Upper lobe of left lung (tissue), 6 donors: ENCODE results near the gene IRS1. TPM values are rescaled to one million over a fixed set of nuclear protein-coding genes. Genes with fewer than 3 reads are reported as not detected.

ENCODE experiments used
- ATAC-seq, 2 donors: fragments of 200-7000 bp; cut with Tn5 transposase; one replicate each; pipeline ENCODE4 v1.9.1; 2022; ENCODE audit warnings: mild to moderate bottlenecking in 2 of 2, moderate library complexity in 2 of 2; ENCODE audit not compliant: low FRiP score in 2 of 2
- DNase-seq, 2 donors: peaks; one replicate each; pipeline ENCODE4 v3.0.0-alpha.2; 2019 to 2020
- H3K27ac ChIP-seq, 4 donors: fragments of 200-600 bp; sonication (generic); one replicate each; pipeline ENCODE4 v1.5.1; 2016 to 2019
- H3K27me3 ChIP-seq, 4 donors: fragments of 200-600 bp; sonication (generic); one replicate each; pipeline ENCODE4 v1.5.1; 2017 to 2019
- H3K36me3 ChIP-seq, 4 donors: fragments of 200-600 bp; sonication (generic); one replicate each; pipeline ENCODE4 v1.5.1; 2016 to 2019
- H3K4me1 ChIP-seq, 4 donors: fragments of 200-600 bp; sonication (generic); one replicate each; pipeline ENCODE4 v1.5.1; 2018 to 2019
- H3K4me3 ChIP-seq, 4 donors: fragments of 200-600 bp; sonication (generic); one replicate each; pipeline ENCODE4 v1.5.1; 2017 to 2019; ENCODE audit warnings: mild to moderate bottlenecking in 2 of 4, moderate library complexity in 1 of 4
- H3K9me3 ChIP-seq, 4 donors: fragments of 200-600 bp; sonication (generic); one replicate each; pipeline ENCODE4 v1.5.1; 2018 to 2019
- CTCF ChIP-seq, 6 experiments: fragments of 450-650 bp in 4 of 6; fragments of 200-600 bp in 2 of 6; sonication (generic) in 2 of 6; IDR thresholded peaks; one replicate each; pipeline ENCODE4 v1.5.1; 2016 to 2019; ENCODE audit warnings: antibody characterized with exemption in 6 of 6
- EP300 ChIP-seq, 4 donors: sonication (generic); formaldehyde crosslinking; IDR thresholded peaks; one replicate each; pipeline ENCODE4 v1.5.1; 2017; ENCODE audit warnings: antibody characterized with exemption in 4 of 4, control low read depth in 2 of 4
- POLR2A ChIP-seq, 4 donors: fragments of 450-650 bp; IDR thresholded peaks; one replicate each; pipeline ENCODE4 v1.5.1; 2016 to 2017; ENCODE audit warnings: antibody characterized with exemption in 4 of 4, mild to moderate bottlenecking in 2 of 4
- POLR2AphosphoS5 ChIP-seq, 2 donors: sonication (generic); formaldehyde crosslinking; IDR thresholded peaks; one replicate each; pipeline ENCODE4 v1.5.1; 2017; ENCODE audit warnings: antibody characterized with exemption in 2 of 2
- WGBS, 2 donors: methylation state at CpG; one replicate each; pipeline ENCODE4 v1.1.5; 2017 to 2018; 5-methylcytosine and 5-hydroxymethylcytosine counted together
- total RNA-seq, 6 donors: library from RNA; depleted of rRNA in 4 of 6; stranded (reverse); fragments of >200 nt in 4 of 6; gene quantifications; one replicate each; pipeline versions ENCODE4 v1.1.0 to v1.2.1, GENCODE V29; 2016 to 2021
- donor health status: DM: no; HTN: no; CAD: no; lungs with moderate emphysema.
- donor health status: DM: no; HTN: yes; CAD: no; lungs with severe emphysema.

IRS1 gene
- total RNA-seq, 6 donors from 2014 or later, result 9.3 to 14.3 (median 12.4) TPM

GRCh38 chr2:226802573-226802972 lies 3.0 kb upstream of the IRS1 start:
- DNase-seq, result no peak
- no peak overlapping the region for H3K27ac ChIP-seq
- TF ChIP-seq POLR2A (IDR thresholded peaks at IDR 0.05), result no peak
- peak; percentile 53 to 75 (median 66) for TF ChIP-seq CTCF (IDR thresholded peaks at IDR 0.05)
- H3K9me3 ChIP-seq, result no peaks in the 10 kb centered on the region
- no peak overlapping the region for H3K4me3 ChIP-seq
- 0% methylated on average over 4 of the region's 4 CpGs for WGBS, 2 donors
- ATAC-seq, result peak in 1 of 2 donors; percentile 64
- H3K27me3 ChIP-seq, result no peaks in the 10 kb centered on the region
- H3K36me3 ChIP-seq, result no peaks in the 10 kb centered on the region
- H3K4me1 ChIP-seq, result peaks cover 17 to 47% (median 25%) of the 10 kb centered on the region in 4 donors

GRCh38 chr2:226800941-226801784 lies 1.5 kb upstream of the IRS1 start:
- Histone ChIP-seq H3K4me1 (peaks cover 20 to 54% (median 27%) of the 10 kb centered on the region in 4 donors), H3K27ac (peak overlapping the region; percentile 76 to 90 (median 88)), H3K27me3 (no peaks in the 10 kb centered on the region), H3K4me3 (peak overlapping the region; percentile 2 to 91 (median 70)), H3K36me3 (peaks cover 0 to 2% (median 0%) of the 10 kb centered on the region in 4 donors), H3K9me3 (no peaks in the 10 kb centered on the region)
- no peak for TF ChIP-seq EP300 (IDR thresholded peaks at IDR 0.05)
- TF ChIP-seq CTCF (IDR thresholded peaks at IDR 0.05), result no peak
- peak; percentile 31 to 58 for TF ChIP-seq POLR2AphosphoS5 (IDR thresholded peaks at IDR 0.05)
- TF ChIP-seq POLR2A (IDR thresholded peaks at IDR 0.05), result peak in 1 of 4 donors; percentile 68
- whole genome bisulfite sequencing, 2 donors, result 12 to 18% methylated on average over 31 to 33 of the region's 33 CpGs
- DNase-seq, result peak; percentile 88 to 94
- peak; percentile 54 to 74 for ATAC-seq

GRCh38 chr2:226799976-226800940 lies 638 bp upstream of the IRS1 start:
- WGBS, 2 donors, result 5 to 10% methylated on average over 20 to 33 of the region's 39 CpGs
- Histone ChIP-seq H3K36me3 (peaks cover 0 to 4% (median 0%) of the 10 kb centered on the region in 4 donors), H3K9me3 (no peaks in the 10 kb centered on the region), H3K27ac (peak overlapping the region; percentile 76 to 90 (median 88)), H3K4me3 (peak overlapping the region; percentile 22 to 91 (median 70)), H3K4me1 (peaks cover 24 to 63% (median 36%) of the 10 kb centered on the region in 4 donors), H3K27me3 (no peaks in the 10 kb centered on the region)
- ATAC-seq, result no peak
- TF ChIP-seq EP300 (IDR thresholded peaks at IDR 0.05) (no peak), CTCF (IDR thresholded peaks at IDR 0.05) (peak in 2 of 6 experiments; percentile 67 to 72)
- peak in 1 of 2 donors; percentile 26 for DNase-seq

- H3K4me3 ChIP-seq, result peak overlapping the region; percentile 26 to 91 (median 70)
- H3K4me1 ChIP-seq, result peaks cover 33 to 78% (median 48%) of the 10 kb centered on the region in 4 donors
- H3K36me3 ChIP-seq, result peaks cover 0 to 4% (median 0%) of the 10 kb centered on the region in 4 donors
- peak overlapping the region; percentile 76 to 90 (median 88) for H3K27ac ChIP-seq
- WGBS, 2 donors, result 0 to 8% methylated on average over 1 to 40 of the region's 80 CpGs
- no peaks in the 10 kb centered on the region for H3K27me3 ChIP-seq
- ATAC-seq (peak in 1 of 2 donors; percentile 27), DNase-seq (peak; percentile 31 to 91)
- TF ChIP-seq POLR2AphosphoS5 (IDR thresholded peaks at IDR 0.05), result no peak
- no peak for TF ChIP-seq EP300 (IDR thresholded peaks at IDR 0.05)
- no peak for TF ChIP-seq POLR2A (IDR thresholded peaks at IDR 0.05)
- no peak for TF ChIP-seq CTCF (IDR thresholded peaks at IDR 0.05)
- no peaks in the 10 kb centered on the region for H3K9me3 ChIP-seq
Observed at GRCh38 chr2:226798422-226799210, 1.0 kb downstream of the IRS1 start.
